Femur (tissue), 1 donor: Measurements from ENCODE around the gene SNX4.
"Not testable (repeated sequence)": the region's sequence is repeated elsewhere in the genome, so short reads cannot be mapped to it uniquely, and the experiment has no call there.

ENCODE experiments used
- DNase-seq: peaks from one replicate; pipeline ENCODE4 v3.0.0-alpha.2; 2017

SNX4 gene

DNA sequence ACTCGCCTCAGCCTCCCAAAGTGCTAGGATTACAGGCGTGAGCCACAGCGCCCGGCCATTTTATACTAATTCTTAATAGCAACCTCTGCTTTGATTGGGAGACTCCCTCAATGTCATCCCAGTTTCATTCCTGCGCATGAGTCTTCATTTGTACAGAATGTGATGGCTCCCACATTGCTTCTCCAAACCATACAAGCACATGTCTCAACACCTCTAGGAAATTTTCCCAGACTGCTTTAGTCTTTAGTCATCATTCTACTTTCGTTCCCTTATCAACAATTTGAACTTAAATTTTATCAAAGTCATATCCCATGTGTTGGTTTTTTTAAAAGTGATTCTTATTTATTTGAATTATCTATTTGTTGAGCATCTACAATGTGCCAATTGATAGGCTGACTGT lies 58.1 kb downstream of the SNX4 start:
- DNase-seq, result no peak

DNA sequence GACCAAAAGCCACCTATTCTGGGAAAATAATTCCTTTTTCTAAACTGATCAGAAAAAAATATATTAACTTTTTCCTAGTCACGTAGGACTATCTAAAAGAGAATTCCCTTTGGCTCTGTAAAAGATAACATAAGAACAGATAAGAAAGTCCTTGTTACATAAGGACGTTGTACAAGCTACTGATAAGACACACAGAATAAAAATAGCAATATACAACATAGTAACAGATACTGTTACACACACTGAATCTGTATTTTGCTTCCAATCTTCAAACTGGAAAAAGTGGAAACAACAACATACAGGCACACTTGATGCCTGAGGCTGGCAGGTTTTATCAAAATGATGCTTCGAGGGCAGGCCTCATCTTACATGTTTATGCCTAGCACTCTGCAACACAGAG lies 59.8 kb downstream of the SNX4 start:
- no peak for DNase-seq

DNA sequence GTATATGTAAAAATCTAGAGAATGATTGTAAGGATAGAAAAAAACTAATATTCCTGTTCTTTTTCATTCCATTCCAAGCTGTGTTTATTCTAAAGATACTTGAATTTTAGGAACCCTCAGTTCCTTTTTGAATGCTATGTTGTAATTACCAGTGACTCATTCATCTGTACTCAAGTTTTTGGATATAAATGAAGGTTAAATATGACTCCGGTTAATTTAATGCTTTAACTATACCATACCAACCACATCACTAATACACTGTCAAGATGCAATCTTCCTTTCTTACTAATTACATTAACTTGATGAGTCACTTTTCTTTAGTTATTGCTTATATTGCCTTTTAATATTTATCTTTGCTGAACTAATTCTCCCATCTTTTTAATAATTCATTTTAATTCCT lies 76.1 kb downstream of the SNX4 start:
- no peak for DNase-seq

DNA sequence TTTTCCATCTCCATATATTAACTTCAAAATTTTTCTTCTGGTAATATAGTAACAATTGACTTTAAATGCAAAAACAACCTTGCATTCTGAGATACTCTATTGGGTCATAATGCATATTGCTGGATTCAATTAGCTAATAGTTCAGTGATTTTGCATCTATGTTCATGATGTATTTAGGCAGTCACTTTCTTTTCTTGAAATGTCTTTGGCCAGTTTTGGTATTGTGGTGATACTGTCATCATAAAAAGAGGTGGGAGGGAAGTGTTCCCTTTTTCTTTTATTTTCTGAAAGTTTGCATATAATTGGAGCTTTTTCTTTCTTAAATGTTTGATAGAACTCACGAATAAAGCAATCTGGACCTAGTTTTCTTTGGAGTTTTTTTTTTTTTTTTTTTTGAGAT lies 77.5 kb downstream of the SNX4 start:
- no peak for DNase-seq

DNA sequence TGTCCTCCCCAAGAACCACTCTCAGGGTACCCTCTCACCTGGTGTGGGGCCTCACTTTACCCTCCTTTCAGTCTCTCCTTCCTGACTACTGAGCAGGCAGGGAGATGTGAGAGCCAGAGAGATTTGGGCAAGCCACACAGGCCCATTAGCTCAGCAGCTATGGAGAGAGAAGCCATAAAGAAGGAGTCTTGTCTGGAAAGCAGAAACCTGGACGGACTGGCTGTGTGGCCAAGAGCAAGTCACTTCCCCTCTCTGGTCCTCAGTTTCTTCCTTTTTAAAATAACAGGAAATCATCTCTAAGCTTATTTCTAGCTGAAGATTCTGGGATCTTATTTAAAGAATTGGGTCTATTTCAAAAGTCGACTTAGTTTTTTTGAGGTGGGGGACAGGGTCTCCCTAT lies 79.0 kb downstream of the SNX4 start:
- no peak for DNase-seq

DNA sequence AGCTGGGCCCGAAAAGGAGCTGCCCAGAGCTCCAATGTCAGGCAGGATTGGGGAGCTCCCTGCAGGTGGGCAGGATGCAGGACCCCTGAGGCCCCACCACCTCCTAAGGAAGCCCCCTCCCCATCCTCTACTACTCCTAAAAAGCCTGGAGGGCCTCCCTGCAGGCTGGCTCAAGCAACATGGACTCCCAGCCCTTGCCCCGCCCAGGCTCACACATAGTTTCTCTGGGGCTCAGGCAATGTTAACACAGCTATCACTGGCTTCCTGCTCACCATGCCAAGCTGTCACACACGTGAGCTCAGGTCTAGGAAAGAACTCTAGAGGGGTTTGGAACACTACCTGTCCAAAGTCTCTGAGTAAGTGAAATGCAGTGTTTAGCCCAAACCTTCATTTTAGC lies 79.4 kb downstream of the SNX4 start:
- DNase-seq, result no peak

DNA sequence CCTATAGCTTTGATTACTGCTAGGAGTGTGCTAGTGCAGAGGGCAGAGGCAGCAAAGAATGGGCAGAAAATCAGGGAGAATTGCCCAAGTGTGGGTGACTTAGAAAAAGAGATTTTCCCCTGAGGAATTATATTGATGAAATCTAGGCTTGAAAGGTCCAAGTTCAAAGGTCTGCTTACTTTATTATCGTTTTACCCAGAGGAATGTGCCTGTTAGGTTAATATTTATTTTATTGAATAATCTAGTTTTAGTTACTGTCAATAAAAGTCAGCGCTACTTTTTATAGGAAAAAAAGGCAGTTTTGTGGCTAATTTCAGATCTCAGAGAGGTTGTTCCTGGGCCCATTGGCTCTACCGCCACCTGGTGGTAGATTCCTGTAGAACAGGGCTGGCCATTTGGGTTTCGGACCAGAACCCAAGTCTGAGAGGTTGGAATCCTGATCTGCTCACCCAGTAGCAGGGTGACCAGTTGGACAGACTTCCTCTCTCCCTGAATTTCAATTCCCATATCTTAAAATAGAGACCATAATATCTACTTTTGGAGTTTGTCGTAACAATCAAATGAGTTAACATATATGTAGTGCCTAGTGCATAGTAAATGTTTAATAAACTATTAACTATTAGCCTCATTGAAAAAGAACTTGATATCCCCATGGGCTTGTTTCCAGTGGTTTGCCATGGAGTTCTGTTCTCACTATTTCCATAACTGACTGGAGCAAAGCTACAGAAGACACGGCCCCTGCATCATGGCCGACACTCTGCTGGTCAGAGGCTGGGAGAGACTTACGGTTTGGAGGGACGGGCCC lies 82.2 kb downstream of the SNX4 start:
- peak; percentile 60 for DNase-seq

DNA sequence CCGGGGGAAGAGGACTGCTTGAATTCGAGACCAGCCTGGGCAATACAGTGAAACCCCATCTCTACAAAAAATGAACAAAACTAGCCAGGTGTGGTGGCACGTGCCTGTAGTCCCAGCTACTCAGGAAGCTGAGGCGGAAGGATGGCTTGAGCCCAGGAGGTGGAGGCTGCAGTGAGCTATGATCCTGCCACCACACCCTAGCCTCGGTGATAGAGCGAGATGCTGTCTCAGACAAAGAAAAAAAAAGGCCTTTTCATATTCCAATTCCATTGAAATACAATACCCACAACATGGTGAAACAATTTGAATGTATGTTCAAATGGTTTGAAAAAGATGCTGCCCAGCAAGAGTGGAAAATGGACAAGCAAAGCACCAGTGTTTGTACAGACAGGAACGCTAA lies 83.1 kb downstream of the SNX4 start:
- DNase-seq, result no peak

DNA sequence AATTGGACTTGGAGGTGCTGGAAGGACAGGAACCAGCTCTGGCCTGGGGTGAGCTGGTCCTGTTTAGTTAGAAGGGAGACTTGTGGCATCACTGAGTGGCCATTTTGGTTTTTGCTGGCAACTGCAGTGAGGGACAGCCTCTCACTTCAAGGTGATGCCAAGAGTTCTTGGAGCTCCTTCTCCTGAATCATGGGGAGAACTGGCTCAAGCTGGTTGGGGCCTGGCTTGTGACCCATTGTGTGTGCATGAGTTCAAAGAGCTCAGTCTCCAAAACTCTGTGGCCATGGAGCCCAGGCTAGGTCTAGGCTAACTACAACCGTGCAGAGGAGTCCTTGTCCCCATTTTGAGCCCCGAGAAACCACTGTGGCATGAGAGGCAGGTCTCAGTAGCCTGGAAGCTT lies 84.8 kb downstream of the SNX4 start:
- no peak for DNase-seq

DNA sequence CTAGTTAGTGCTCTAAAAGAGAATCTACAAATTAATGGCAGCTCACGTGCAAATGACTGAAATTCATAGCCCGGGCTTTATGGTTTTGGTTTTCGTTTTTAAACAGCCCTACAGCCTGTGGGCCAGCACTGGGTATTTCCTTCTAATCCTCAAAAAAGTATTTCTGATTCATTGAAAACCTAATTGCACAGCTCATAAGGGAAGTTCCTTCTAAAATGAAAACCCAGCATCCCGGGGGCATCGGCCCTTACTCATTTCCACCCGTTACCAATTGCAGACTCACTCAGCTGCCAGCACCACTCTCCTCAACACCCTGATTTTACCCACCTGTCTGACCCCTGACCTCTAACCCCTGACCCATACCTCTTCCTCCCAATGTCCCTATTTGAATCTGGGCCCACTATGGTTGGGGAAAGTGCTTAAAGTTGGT lies 85.4 kb downstream of the SNX4 start:
- no peak for DNase-seq

DNA sequence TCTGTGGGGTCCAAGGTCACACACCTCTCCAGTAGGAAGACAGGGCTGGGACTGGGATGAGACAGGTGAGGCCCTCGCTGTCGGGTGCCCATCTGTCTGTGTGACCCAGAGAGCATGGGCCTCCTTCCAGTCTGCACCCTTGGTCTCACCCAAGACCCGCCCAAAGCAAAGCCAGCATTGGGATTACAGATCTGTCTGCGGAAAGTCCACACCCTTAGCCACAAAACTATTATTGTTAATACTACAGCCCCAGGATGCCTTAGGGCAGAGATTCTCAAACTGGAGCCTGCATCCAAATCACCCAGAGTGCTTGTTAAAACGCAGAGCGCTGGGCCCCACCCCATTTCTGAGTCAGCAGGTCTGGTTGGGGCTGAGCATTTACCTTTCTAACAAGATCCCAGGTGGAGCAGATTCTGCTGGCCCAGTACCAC lies 86.4 kb downstream of the SNX4 start:
- no peak for DNase-seq

DNA sequence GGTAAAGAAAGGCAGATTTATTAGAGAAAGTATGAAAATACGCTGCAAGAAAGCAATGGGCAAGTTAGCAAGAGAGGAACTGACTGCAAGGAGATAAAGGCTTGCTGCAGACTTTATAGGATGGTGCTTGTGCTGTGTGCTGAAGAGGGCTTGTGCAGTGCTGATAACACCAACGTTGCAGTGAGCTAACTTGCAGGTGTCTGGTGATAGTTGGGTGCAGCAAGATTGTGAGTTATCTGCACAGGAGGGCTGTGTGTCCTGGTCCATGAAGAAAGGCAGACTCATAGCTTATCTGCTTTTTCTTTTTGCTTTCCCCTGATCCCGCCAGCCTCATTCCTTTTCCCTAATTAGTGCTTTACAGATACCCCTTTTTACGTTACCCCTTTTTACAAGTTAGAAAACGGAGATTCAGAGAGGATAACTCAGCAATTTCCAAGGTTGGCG lies 86.9 kb downstream of the SNX4 start:
- no peak for DNase-seq

DNA sequence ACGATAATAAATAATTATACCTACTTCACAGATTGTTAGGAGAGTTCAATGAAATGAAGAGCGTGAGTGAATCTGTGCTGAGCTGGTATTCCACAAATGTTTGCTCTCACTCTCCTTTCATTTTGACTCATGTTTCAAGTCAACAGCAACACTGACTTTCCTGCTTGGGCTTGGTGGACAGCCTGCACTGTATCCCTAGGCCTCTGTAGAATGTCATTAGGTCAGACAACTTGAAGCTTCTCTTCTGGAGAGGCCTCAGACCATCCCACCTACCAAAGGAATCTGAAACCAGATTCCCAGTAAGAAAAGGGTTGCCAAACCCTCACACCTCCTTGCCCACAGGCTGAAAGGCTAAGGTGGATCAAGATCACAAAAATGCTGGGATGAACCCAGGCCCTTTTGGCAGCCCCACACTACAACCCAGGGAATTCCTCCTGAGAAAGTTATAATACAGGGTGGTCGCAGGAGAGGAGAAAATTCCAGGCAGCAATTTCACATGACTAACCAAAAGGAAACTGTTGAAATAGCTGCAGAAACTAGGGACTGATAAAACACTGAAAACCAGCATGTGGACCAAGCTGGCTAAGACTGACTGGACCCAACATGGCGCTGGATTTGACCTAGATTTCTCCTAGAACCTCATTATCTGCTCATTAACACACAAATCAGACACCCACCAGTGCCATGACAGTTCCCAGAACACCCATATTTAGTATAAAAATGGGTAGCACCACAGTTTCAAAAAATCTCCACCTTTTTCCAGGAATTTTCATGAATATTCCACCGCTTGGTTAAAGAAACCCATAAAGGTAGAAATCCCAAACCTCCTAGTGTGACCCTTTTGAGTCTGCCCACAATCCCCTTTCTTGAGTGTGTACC lies 87.9 kb downstream of the SNX4 start:
- DNase-seq, result no peak

DNA sequence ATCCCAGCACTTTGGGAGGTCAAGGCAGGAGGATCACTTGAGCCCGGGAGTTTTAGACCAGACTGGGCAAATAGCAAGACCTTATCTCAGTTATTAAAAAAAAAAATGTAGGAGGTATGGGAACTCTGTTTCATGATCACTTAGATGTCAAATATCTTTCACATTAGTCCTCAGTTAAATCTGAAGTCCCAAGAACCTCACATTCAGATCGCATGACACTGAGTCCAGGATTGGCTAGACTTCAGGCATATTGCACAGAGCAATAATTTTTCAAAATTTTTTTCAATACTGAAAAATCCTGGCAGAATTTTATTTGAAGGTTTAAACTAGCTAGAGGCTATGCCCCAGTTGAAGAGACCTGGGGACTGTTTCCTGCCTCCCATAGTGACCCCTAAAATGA lies 88.6 kb downstream of the SNX4 start:
- no peak for DNase-seq

DNA sequence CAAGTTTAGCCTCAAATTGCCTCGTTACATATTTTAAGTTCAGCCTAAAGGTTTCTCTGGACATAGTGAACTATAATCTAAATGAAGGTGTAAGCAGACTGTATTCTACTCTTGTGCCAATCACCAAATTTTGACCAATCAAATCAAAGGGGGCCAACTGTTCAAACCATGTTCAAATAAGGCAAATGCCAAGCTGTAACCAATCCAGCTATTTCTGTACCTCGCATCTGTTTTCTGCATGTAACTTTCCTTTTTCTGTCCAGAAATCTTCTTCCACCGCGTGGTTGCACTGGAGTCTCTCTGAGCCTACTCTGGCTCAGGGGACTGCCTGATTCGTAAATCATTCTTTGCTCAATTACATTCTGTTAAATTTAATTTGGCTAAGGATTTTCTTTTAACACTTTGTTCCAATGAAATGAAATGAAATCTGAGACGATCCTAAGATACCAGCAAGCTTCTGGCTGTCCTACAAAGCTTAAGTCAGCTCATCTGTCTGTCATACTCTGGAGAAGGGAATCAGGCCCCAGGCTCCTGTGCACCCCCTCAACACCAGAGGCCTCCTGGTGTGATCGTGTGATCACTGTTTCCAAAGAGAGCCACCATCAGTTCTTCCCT lies 91.7 kb downstream of the SNX4 start:
- no peak for DNase-seq

DNA sequence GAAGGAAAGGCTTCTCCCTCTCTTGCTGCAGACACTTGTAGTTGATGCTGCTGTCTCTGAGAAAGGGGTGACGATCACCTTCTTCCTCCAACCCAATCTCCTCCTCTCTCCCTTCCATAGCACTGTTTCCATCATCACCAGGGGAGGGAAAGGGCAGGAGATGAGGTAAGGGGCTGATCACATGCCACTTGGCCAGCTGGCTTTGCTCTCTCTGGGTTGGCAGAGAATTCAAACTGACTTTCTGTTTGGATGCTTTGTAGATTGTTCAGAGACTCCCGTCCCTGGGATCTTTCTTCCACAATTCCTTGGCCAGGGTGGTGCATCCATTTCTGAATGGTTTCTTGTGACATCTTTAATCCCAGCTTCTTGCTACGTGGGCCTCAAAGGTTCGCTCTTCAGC lies 101.7 kb downstream of the SNX4 start:
- DNase-seq, result no peak

DNA sequence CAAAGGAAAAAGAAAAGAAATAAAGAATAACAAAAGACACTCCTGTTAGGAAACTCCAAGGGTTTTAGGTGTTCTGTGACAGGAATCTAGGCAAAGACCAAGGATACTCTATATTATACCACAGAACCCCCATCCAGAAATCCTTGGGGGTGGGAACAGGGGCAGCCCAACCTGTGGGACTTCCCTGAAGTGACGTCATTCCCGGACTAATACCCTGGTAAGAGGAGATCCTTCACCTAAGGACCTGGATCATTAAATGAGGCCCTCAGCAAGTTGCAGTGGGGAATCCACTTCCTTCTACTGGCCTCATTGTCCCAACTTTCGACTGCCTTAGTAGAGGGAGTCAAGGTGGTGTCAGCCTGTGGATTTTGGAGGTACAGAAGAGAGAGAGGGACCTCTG lies 103.8 kb downstream of the SNX4 start:
- no peak for DNase-seq

DNA sequence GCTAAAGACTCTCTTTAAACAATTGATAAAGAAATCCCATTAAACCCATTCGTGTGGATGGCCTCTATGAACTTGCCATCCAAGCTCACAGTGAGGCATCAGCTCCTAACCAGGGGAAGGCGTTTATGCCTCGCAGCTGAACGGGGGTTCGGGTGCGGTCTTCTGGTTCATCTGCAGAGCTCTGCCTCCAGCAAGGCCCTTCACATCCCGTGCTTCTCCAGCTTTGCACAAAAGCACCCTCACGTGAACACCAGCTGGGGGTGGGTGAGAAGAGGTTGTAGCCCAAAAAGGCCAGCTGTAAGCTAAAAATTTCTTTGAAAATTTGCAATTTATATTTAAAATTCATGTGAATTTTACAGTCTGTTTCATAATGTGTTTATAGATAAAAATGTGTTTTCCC lies 105.3 kb downstream of the SNX4 start:
- no peak for DNase-seq

DNA sequence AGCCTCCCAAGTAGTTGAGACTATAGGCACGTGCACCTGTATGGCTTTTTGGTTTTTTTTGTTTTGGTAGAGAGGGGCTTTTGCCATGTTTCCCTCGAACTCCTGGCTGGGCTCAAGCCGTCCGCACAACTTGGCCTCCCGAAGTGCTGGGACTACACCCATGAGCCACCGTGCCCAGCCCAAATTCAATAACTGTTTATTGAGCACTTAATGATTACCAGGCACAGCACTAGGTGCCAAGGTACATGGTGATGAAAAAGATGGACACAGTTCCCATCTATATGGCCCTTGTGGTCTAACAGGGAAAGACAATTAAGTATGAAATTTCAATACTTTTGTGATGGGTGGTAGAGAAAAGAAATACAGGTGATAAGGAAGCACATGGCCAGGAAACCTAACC lies 109.1 kb downstream of the SNX4 start:
- DNase-seq, result no peak

DNA sequence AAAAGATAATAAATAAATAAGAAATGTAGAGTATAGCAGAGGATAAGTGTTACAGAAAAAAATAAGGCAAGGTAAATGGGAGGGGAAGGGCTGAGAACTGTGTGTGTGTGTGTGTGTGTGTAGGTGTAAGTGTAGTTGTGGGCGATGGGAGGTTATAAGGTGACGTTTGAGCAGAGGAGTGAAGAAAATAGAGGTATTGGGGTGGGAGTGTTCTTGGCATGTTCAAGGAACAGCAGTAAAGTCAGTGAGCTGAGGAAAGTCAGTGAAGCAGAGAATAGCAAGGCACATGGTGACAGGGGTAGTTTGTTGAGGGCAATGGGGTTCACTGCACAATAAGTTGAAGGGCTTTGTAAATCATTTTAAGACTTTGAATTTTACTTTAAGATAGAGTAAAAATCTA lies 113.9 kb downstream of the SNX4 start:
- DNase-seq, result no peak

DNA sequence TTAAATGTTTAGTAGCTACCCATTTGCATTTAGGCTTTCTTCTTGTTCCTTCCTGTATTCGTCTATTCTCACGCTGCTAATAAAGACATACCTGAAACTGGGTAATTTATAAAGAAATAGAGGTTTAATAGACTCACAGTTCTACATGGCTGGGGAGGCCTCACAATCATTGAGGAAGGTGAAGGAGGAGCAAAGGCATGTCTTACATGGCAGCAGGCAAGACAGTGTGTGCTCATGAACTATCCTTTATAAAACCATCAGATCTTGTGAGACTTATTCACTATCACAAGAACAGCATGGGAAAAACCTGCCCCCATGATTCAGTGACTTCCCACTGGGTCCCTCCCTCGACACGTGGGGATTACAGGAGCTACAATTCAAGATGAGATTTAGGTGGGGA lies 114.5 kb downstream of the SNX4 start:
- DNase-seq, result not testable (repeated sequence)

DNA sequence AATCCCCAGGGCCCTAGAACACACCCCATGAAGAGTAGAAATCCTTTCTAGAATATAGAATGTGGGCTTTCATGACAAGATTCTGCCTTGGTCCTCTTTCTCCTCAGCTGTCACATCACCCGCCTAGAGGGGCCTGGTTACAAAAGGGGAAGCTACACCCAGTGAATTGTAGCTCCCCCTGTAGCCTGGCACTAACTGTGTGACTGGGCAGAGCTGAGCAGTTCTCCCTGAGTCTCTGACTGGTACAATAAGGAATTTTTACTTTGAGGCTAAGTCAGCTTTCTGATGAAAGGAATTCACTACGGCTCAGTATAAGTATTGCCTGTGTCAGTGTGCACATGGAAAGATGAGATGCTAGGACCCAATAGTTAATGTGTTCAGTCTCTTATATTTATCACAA lies 116.2 kb downstream of the SNX4 start:
- no peak for DNase-seq

DNA sequence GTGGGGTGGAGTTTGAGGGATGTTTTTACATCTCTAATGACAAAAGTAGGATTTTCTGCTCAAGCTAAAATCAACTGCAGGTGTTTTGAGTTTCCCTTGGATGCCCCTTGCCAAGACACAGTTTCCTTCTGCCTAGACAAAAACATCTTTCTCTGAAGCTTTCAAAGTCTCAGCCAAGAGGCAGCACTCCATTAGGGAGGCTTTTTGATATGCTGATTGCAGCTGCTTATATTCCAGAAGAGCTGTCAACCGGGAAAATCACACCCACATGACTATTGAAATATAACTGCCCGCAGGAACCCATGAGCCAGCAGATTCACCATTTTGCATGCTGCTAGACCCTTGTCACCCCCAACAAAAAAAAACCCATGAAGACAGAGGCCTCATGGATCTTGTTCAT lies 117.4 kb downstream of the SNX4 start:
- no peak for DNase-seq

DNA sequence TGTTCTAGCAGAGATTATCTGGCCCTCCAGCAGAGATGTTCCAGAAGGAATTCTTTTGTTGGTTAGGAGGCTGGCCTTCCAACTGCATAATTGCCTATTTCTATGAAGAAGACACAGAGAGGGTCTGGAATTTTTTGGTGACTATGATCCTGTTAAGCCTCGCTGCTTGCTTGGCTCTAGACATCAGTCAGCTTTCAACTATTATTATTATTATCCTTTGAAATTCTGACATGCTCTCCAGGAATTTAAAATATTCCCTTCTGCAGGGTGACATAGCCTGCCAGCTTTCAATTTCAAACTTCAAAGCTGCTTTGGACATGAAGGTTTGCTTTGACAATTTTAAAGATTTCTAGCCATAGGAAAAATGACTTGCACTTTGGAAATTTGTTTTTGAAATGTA lies 118.6 kb downstream of the SNX4 start:
- DNase-seq, result no peak
